ENCODE measurements around the gene OR1A2.

DNA sequence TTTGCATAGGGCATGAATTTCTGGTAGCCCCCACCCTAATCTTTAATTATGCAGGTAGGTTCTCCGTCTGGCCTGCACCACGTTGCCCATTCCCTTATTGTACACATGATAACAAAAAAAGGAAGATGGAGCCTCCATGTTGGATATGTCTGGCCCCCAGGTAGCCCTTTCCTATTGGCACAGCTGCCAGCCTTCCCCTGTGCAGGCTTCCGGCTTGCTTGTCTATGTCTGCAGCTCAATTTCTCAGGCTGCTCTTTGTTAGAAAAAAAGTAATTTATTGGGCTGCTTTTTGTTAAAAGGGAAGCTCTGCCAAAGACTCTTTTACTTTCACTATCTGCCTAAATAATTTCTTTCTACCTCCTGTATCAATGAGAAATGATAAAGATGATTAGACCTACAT lies 15.7 kb downstream of the OR1A2 start:
- no peak for TF ChIP-seq EZH2 (IDR thresholded peaks at IDR 0.05; ENCODE audit: insufficient read depth, low read length)
- no peak for TF ChIP-seq CTCF (IDR thresholded peaks at IDR 0.05; ENCODE audit: insufficient read depth, low read depth, low read length)
